Measurements from ENCODE around the gene HIPK2.
"Not testable (repeated sequence)": the region's sequence is repeated elsewhere in the genome, so short reads cannot be mapped to it uniquely, and the experiment has no call there.

HIPK2 gene

DNA sequence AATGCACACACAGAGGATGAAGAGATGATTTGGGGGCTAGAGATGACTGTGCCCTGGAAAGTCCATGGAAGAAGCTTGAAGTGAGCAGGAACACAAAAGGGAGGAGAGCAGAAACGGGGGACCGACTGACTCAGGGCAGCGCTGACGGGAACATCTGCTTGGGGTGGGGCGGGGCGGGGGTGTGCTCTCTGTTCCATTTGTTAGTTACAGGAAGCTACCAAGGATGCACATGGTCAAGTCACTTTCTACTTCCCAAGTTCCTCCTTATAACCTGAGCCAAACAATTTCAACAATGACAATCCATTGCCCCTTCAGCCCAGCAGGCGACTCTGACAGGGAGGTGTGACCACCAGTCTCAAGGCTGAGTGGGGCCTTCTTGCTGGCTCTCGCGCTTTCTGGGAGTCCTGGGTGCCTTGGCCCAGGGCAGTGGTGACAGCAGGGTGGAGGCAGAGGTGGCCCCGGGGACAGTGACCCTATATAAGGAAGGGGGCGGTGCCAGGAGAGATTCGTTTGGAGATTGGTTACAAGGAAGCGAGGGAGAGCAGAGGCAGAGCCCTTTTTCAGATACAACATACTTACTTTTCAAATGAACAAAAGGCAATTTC is 214.7 kb downstream of the HIPK2 start:
- no peak for DNase-seq

DNA sequence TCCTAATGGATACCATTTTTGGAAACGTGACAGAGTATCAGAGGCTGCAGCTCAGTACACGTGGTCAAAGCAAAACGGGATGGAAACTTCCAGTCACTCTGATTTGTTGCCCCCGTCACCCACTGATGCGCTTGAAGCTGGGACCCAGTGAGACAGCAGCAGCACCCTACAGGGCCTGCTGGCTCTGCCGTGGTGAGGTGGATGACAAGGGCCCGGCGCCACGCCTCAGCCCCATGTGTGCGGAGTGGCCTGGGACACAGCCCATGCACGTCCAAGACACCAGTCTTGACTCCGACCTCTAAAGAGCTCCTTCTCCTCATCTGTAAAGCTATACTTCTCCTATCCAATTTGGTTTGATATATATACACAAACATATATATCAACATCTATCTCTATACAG is 215.3 kb downstream of the HIPK2 start:
- DNase-seq = no peak

DNA sequence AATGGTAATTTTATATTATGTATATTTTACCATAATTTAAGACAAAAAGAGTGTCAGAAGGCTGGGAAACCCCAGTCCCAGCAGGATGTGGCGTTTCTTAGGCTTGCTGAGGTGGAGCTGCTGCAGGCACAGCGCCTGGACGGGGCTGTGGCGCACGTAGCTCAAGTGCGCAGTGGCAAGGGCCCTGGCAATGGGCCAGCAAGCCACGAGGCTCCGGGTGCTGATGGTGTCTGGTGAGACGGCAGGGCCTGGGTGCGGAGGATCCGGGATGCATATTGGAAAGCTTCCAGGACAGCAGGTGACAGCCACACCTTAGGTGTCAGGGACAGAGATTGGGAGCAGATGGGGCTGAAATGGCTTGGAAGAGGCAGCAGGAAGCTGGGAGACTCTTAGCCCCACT is 217.1 kb downstream of the HIPK2 start:
- DNase-seq = no peak

DNA sequence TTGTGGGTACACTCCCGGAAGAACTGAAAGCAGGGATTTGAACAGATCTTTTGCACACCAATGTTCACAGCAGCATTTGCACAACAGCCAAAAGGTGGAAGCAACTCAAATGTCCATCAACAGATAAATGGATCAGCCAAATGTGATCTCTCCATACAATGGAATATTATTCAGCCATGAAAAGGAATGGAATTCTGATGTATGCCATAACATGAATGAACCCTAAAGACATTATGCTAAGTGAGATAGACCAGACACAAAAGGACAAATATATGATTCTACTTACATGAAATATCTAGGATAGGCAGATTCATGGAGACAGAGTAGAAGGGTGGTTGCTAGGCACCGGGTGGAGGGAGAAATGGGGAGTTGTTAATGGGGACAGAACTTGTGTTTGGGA is 217.6 kb downstream of the HIPK2 start:
- no peak for DNase-seq

DNA sequence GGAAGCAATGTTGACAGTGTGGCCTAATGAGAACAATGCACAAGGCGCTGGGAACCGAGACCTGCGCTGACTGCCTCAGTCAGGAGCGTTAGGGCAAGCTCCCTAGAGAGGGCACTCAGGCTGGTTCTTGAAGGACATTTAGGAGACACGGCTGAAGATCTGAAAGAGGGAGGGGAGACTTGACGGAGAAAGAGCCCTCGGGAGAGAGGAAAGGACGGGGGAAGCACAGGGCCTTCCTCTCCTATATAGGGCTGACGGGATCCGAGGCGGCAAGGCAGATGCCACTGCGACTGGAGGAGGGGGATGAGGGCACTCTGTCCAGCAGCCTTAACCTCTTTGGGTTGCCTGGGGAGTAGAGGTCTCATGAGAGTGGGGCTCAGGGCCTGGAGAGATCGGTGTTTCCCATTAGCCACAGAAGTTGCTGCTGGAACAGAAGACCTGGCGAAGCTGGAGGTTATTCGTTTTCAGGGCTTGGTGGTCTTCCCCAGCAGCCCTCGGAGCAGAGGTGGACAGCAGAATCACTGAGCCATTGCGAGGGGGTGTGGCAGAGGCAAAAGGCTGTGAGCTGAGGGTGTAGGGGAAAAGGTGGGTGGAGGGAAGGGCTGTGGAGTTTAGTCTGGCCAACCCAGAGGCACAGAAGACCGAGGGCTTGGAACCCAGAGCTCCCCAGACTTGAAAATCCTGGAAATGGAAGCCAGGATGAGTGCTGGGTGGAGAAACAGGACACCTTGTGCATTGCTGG is 218.3 kb downstream of the HIPK2 start:
- DNase-seq = no peak

DNA sequence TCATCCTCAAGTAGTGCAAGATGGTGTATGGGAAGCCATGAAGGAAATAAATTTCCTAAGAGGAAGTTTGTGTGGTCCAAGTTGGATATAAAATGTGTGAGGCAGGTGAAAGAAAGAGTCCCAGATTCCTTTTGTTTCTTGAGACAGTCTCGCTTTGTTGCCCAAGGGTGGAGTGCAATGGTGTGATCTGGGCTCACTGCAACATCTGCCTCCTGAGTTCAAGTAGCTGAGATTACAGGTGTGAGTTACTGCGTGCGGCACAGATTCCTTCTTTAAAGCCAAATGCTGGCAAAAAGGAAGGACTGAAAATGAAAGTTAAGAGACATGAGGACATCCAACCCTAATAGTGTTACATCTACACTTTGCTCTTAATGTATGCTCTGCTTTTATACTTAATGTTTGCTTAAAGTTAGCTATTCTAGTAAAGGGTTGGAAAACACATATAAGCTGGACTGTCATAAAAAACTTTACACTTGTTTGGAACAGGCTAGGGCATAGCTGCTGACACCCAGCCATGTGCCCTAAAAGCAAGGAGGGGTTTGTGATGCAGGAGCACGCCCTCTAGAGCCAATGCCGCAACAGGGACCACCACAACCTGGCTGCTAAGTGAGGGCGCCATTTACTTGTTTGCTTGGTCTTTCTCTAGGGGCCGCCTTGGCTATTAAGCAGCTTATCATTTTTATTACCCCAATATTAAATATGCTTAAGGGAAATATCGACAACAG is 219.8 kb downstream of the HIPK2 start:
- no peak for DNase-seq

DNA sequence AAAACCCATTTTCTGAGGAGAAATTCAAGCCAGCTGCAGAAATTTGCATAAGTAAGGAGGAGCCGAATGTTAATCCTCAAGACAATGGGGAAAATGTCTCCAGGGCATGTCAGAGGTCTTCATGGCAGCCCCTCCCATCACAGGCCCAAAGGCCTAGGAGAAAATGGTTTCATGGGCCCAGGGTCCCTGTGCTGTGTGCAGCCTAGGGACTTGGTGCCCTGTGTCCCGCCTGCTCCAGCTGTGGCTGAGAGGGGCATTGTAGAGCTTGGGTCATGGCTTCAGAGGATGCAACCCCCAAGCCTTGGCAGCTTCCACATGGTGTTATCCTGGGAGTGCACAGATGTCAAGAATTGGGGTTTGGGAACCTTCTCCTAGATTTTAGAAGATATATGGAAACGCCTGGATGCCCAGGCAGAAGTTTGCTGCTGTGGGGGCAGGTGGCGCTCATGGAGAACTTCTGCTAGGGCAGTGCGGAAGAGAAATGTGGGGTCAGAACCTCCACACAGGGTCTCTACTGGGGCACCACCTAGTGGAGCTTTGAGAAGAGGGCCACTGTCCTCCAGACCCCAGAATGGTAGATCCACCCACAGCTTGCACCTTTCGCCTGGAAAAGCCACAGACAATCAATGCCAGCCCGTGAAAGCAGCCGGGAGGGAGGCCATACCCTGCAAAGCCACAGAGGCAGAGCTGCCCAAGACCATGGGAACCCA is 223.7 kb downstream of the HIPK2 start:
- not testable (repeated sequence) for DNase-seq

DNA sequence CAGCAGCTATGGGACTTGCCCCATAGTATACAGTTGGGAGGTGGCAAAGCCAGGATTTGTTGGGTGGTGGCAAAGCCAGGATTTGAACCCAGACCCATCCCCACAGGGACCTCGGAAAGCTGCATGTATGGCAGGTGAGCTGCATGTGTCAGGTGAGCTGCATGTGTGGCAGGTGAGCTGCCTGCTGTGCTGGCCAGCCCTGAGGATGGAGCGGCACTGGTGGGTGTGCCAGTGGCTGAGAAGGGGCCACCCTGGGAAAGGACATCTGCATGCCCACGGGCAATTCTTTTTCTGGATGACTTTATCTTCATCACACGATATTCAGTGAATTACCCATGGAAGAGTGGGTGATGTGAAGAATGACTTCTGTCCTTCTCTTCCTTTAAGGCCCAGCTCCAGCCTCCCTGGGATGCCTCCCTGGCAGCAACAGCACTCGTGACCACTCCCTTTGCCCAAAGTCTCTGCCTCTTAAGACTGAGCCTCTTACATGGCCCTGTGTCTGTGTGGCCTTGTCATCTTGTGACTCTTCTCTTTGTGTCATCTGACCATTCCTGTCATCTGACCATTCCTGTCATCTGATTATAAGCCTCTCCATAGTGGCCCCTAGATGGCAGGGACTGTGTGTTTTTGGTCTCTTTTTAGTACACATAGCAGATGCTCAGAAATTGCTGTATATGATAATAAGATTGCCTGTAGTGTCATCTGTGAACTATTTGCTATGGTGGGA is 229.3 kb downstream of the HIPK2 start:
- DNase-seq = no peak

DNA sequence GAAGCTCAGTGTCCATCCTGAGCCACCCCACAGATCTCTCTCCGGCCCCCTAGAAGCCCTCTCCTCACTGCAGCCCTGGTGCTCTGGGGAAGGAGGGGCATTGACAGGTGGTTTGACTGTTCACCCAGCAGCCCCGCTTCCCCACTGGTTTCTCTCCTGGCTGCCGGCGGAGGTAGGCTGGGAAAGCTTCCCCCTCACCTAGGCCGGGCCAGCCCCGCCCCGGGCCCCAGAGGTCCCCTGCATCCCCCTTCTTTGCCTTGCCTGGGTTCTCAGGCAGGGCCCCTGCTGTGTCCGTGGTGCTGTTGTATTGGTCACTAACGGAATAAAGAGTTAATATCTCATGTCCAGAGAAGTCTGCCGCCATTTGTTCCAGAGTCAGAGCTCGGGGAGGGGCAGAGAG is 233.2 kb downstream of the HIPK2 start:
- no peak for DNase-seq

DNA sequence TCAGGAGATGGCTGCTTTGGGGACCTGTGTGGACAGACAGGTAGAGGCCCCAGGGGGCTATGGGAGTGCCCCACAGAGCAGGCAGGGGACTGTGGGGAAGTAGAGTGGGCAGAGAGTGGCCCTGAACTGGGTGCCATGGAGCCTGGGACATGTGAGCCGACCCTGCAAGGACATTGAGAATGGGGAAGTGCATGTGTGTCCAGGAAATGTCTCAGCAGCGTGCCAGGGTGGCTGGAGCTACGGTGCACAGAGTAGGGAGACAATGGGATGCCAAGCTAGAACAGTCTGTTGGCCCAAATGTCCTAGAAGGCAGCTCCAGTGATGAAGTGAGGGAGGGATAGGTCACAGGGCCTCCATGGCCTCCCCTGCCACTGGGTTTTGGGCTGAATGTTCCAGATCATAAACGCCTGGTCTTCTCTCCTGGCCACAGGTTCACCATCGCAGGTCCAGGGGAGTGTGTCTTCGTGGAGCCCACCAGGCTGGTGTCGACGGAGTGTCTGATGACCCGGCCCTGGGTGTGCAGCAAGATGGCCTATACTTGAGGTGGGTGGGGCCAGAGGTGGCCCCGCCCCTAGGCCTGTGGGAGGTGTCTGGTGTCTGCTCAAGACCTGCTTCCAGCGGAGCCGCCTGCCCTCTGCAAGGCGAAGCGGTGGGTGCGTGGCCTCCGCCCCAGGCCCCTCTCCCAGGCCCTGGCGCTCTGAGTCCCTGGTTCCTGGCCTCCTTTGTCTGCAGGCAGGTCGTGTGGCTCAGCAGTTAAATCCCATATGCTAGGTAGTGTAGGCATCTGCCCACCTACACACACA is 233.8 kb downstream of the HIPK2 start:
- DNase-seq = no peak

DNA sequence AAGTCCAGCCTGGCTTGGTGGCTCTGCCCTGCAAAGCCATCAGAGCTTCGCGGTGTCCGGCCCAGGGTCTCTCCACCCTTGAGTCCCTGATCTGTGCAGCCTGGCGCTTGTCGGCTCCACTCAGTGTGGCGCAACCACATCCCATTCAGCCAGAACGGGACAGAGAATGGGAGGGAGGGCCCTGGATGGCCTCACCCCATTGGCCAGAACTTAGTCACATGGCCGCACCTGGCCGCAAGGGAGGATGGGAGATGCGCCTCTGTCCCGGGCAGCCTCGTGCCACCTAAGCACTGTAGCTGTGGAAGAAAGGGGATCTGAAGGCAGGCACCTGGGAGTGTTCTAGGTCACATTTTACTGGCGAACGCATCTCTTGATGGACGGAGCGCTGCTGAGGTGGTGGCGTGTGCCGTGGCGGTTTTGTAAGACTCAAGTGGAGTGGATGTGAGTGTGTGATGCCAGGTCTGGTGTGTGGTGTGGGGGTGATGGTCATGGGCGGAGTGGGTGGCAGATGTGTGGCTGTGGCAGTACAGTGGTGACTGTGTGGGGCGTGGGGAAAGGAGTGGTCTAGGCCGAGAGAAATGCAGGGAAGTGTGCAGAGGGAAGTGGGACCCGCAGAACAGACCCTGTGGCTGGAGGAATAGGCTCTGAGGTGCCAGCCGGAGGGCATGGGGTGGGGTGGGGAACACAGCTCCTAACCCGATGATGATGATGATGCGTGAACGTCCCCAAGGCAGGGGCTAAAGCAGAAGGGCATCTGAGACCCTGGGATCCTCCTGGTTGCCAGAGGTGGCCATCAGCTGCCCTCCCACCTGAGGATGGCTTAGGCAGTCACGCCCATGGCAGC is 235.3 kb downstream of the HIPK2 start:
- DNase-seq = no peak

DNA sequence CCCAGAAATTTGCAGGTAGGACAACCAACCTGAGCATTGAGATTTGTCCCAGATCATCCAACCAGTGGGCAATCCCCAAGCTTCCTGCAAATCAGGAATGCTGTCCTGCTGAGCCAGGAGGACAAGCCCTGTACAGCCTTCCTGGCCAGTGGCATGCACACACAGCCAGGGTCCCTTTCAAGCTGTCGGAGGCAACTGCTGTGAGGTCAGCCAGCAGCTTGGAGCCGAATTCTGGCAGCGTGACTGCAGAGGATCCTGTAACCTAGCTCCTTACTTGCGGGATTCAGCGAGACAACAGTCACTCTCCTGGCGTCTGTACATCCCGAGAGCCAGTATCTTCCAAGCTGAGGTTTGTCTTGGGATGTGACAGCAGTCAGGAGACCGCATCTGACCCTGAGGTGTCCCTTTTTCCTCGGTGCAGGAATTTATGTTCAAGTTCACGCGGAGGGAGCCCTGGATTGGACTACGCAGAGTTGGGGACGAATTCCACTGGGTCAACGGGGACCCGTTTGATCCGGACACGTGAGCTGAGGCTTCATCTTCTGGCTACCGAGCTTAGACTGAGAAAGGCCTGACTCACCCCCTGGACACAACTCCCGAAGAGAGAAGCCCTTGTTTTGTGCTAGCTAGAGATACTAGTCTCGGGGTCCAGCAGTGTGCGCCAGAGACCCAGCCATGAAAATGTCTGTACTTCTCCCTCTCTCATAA is 236.0 kb downstream of the HIPK2 start:
- DNase-seq = no peak

DNA sequence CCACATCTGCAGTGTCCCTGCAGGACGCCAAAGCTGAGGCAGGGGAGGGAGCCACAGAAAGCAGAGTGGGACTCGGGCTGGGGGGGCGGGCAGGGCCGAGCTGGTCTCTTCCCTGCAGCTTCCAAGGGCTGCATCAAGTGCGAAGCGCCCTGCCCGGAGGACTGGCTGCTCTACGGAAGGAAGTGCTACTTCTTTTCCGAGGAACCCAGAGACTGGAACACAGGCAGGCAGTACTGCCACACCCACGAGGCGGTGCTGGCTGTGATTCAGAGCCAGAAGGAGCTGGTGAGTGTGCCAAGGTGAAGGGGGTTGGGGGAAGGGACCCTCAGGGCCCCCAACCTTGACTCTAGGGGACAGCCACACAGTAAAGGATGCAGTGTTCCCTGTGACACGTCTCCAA is 237.6 kb downstream of the HIPK2 start:
- no peak for DNase-seq

DNA sequence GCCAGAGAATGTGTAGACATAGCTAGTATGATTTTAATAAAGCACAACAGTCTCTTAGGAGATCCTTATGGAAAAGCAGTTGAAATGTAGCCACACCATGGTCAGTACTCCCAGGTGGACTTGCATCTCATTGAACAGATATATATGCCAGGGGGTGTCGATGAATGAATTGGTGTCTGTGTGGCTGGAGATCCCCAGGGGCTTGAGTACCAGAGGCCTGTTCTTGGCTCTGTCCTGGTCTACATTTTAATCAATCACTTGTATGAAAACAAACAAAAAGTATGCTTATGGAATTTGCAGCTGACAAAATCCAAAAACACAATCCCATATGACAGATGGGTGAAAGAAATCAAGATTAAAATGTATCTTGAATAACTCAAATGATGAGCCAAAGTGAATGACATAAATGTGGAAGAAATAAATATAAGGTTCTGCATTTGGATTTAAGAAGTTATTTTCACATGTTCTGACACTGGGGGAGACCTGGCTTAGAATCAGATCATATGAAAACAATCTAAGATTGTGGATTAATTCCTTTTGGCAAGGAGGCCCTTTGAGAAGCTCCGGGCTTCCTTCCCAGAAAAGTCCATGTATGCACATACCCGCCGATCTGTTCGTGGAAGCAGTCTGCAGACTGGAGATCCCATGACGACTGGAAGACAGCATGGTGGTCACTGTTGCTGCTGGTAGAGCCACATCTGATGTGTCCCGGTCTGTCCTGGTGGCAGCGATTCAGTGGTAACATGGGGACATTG is 238.7 kb downstream of the HIPK2 start:
- DNase-seq = no peak

DNA sequence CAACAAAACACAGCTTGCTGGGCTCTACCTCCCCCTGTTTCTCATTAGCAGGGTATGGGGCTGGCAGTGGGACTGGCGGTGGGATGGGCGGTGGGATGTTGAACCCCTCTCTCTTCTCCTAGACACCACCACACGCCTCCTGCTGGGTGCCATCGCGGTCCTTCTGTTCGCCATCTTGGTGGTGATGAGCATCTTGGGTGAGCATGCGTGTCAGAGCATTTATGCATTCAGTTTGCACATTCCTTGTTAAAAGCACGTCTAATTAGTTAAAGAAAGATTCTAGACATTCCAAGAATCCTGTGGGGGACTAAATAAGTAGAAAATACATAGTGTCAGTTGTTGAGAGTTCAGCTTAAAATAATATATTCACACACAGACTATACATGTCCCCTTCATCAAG is 241.6 kb downstream of the HIPK2 start:
- DNase-seq = no peak

DNA sequence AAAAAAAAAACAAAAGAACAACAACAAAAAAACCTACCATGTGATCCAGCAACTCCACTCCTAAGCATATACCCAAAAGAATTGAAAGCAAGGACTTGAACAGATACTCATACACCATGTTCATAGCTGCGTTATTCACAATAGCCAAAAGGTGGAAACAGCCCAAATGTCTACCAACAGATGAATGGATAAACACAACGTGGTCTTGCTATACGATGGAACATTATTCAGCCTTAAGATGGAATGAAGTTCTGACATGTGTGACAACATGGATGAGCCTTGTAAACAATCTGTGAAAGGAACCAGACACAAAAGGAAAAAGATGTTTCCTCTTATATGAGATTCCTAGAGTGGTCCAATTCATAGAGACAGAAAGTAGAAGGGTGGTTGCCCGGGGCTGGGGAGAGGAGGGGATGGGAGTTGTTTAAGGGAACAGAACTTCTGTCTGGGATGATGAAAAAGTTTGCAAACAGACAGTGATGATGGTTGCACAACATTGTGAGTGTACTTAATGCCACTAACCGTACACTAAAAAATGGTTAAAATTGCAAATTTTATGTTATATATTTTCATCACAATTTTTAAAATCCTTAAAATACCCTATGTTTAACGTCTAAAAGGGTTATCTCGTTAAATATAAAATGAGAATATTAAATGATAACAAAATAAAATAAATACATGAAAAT is 242.7 kb downstream of the HIPK2 start:
- DNase-seq = no peak

DNA sequence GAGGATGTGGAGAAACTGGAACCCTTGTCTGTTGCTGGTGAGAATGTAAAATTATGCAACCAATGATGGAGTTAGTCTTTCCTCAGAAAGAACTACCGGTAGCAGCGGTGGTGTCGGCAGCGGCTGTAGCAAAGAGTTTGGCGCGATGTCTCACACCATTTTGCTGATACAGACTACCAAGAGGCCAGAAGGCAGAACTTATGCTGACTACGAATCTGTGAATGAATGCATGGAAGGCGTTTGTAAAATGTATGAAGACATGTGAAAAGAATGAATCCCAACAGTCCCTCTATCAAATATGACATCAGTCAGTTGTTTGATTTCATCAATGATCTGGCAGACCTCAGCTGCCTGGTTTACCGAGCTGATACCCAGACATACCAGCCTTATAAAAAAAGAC is 243.7 kb downstream of the HIPK2 start:
- DNase-seq = no peak

DNA sequence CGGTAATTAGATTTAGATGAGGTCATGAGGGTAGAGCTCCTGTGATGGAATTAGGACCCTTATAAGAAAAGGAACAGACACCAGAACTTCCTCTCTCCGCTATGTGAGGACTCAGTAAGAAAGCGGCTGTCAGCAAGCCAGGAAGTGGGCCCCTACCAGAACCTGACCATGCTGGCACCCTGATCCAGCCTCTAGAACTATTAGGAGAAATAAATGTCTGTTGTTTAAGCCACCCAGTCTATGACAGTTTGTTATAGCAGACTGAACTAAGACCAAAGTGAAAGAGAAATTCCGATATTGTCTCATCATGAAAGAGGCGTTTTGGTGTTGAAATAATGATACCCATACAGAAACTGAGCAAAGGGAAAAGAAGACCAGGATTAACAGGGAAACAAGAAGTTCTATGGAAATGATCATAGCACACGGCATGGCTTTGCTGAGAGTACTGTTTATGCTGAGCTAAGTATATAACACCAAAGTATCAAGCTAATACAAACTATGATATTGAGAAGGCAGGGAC is 245.1 kb downstream of the HIPK2 start:
- no peak for DNase-seq

All from fibroblast of skin of scalp (primary cell).